Keratinocyte (primary cell): Measurements from ENCODE around the gene KLRD1.

Experiments used
- EZH2 ChIP-seq: IDR thresholded peaks from one replicate; pipeline ENCODE4 v1.6.1; 2012; ENCODE audit warnings: inconsistent platforms, mild to moderate bottlenecking, low read length, moderate library complexity
- TF ChIP-seq, protein P1 (sequence below), 3 experiments: IDR thresholded peaks in 1 of 3; conservative IDR thresholded peaks in 1 of 3; optimal IDR thresholded peaks in 1 of 3; 2 replicates in 2 of 3; 3 replicates in 1 of 3; pipeline versions ENCODE3 to v1.5.1; 2011; ENCODE audit warnings: low read length in 3 of 3, mild to moderate bottlenecking in 3 of 3, moderate library complexity in 2 of 3, control low read depth in 1 of 3, inconsistent platforms in 1 of 3; ENCODE audit not compliant: insufficient read depth in 2 of 3; ENCODE audit errors: extremely low read depth in 1 of 3

DNA sequence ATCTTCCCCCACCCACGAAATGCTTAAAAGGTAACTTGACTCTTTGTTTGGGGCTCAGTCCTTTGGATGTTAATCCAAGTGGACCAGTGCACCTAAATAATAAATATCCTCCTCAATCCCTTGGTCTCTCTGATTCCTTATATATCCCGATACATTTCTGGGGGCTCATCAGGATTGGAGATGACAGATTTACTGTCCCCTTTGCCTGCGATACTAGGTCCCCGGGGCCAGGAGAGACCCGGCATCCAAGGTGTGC lies 55.9 kb downstream of the KLRD1 start:
- TF ChIP-seq, protein P1, sequence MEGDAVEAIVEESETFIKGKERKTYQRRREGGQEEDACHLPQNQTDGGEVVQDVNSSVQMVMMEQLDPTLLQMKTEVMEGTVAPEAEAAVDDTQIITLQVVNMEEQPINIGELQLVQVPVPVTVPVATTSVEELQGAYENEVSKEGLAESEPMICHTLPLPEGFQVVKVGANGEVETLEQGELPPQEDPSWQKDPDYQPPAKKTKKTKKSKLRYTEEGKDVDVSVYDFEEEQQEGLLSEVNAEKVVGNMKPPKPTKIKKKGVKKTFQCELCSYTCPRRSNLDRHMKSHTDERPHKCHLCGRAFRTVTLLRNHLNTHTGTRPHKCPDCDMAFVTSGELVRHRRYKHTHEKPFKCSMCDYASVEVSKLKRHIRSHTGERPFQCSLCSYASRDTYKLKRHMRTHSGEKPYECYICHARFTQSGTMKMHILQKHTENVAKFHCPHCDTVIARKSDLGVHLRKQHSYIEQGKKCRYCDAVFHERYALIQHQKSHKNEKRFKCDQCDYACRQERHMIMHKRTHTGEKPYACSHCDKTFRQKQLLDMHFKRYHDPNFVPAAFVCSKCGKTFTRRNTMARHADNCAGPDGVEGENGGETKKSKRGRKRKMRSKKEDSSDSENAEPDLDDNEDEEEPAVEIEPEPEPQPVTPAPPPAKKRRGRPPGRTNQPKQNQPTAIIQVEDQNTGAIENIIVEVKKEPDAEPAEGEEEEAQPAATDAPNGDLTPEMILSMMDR (optimal IDR thresholded peaks at IDR 0.05 in 1 of 3, IDR thresholded peaks at IDR 0.05 in 1 of 3, conservative IDR thresholded peaks at IDR 0.05 in 1 of 3; ENCODE audit: extremely low read depth in 1 of 3, insufficient read depth in 2 of 3, low read length in 3 of 3), result no peak
- no peak for TF ChIP-seq EZH2
